CD4-positive, alpha-beta T cell treated with Interleukin-1 beta for 1 hour (primary cell): Measurements from ENCODE around the gene HOXC9.

Experiments used
- DNase-seq, 2 donors: peaks; one replicate each; pipeline ENCODE4 v3.0.0-alpha.2; 2020 to 2022

Gene HOXC9

GRCh38 chr12:53989227-53990113 lies 10.5 kb upstream of the HOXC9 start:
- peak in 1 of 2 donors; percentile 42 for DNase-seq

DNA sequence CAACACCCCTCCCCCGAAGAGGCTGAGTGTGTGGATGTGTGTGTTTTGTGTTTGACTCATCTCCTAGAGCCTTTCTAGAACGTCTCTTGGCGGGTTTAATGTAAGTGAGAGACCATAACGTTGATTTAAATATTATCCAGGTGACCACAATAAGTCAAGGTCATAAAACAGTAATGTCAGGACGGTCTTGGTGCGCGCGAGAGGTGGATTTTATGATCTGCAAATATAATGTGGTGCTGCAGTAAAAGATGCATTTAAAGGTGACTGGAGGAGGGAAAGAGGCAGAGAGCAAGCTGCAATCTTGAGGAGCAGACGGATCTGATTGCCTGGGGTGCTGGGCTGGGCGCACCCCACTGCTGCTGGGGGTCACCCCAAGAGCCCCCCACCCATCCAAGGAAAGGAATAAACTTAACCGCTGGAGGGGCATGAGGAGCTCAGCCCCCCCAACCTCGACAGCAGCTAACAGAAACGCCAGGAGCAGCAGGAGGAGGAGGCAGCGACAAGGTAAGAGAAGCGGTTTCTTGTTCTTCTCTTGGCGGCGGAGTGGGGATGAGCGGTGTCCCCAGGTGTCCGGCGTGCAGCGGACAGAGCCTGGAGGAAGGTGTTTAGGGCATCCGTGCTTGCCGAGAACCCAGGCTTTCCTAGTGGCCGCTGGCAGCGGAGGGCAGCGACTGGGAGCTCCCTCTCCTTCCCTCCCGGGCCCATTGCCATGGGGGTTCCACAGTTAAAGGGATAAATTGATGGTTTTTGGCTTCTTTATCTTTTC lies 9.5 kb upstream of the HOXC9 start:
- no peak for DNase-seq

DNA sequence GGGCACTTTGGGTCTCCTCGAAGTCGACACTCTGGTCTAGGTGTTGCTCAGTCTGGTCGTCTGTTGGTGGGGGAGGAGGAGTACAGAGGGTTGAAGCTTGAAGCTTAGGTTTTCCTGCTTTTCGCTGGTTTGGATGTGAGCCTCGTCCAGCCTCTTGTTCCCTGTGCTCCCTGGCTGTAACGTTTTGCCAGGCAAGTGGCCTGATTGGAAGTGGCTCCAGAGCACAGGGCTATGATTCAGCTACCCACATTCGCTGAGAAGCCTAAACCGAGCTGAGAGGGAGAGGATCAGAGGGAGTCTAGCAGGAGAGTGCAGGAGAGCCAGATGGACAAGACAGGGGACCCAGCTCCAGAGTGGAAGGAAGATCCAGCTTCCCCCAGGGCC lies 8.9 kb upstream of the HOXC9 start:
- DNase-seq: no peak

DNA sequence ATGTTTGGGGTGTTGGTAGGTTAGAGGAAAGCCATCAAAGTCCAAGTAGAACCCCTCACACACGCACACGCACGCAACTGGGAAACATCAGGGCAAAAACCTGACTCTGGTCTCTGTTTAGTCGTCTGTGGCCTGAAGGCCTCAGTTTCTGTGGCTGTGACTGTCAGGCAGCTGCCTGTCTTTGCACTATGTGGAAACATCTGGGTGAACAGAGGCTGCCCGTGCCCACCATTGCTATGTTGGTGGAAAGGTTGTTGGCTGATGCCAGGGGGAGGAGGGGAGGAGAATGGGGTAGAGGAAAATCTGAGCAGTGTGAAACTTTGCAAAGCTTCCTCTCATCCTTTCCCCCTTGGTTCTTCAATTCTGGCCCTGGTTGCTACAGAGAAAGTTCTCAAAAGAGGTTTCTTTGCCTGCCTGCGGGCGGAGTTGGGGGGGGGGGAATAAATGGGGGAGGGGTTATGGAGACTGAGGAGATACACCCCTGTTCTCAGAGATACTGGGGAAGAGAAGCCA lies 7.5 kb upstream of the HOXC9 start:
- DNase-seq: no peak

GRCh38 chr12:53993162-53994008 lies 6.6 kb upstream of the HOXC9 start:
- no peak for DNase-seq

GRCh38 chr12:53994009-53994263 lies 6.0 kb upstream of the HOXC9 start:
- DNase-seq: no peak

- DNase-seq: no peak
Observed at GRCh38 chr12:53994264-53995001, 5.5 kb upstream of the HOXC9 start.

GRCh38 chr12:53995002-53995377 lies 5.0 kb upstream of the HOXC9 start:
- no peak for DNase-seq

DNA sequence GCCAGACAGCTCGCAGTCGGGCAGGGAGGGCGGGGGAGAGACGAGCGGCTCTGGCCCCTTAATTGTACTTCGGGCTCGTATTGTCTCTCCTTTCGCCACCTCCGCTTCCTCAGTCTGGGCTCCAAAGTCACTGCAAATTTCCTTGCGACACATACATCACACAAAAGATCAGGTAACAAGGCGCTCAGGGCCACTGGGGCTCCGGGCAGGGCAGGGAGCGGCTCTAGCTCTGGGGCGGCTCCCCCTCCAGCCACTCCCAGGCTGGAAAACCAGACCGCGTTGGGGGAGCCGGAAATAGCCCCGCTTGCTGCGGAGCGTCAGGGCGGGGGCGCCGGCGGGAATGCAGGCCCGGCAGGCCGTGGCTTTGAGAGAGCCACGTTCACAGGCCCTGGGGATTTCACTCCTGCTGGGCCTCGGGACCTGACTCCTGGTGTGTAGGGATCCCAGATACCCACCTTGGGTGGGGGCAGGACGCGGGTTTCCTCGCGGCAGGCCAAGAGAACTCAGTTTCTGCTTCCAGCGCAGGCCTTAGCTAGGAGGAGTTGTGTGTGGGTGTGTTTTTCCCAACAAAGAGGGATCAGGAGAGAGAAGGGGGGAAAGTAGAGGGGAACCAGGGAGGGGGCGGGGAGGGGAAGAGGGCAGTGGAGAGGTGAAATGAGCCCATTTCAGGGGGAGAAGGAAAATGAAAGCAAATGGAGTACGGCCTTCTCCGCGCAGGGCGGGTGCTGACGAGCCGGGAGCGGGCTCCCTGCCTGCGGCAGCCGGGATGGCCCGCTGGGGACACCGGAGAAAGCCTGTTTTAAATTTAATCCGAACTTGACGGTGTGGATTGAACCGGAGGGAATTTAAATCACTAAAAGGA lies 4.4 kb upstream of the HOXC9 start:
- no peak for DNase-seq

DNA sequence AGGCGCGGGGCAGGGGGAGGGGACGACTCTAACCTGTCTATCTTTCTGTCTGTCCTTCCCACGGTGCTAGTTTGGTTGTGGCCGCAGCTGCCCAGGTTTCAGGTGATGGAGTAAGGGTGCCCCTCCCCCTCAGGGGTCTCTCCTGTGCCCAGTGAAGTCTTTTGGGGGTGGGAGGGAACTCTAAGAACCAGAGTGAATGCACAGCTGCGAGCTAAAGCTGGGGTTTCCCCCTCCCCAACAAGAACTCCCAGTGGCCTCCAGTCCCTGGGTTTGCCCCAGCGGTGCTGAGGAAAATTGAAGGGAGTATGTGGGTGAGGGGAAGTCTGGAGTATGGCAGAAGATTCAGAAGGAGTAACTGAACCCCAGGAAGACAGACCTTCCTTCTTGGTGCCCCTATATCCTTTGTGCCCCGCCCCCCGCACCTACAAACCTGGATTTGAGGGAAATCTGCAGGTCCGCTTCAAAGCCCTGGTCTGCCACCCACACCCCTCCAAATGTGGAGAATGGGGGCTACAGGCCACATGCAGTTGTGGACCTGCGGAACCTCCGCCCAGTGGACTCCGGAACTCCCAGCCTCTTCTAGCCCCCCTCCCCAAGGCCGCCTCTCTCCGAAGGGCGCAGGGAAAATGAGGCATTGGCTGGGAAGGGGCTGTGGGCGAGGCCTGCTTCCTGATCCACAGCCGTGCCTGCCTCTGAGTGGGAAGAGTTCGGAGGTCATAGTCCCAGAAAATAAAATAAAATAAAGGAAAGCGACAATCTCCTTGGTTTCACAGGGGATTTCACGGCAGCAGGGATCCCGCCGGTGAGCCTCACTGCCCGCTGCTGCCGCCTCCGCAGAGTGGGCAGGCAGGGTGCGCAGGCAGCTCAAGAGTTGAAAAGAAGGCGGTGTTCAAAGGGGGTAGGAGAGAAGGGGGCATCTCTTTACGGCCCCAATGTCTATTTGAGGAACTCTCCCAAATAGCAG lies 3.4 kb upstream of the HOXC9 start:
- DNase-seq: no peak

- DNase-seq: no peak
Observed at GRCh38 chr12:53997204-53998109, 2.5 kb upstream of the HOXC9 start.

DNA sequence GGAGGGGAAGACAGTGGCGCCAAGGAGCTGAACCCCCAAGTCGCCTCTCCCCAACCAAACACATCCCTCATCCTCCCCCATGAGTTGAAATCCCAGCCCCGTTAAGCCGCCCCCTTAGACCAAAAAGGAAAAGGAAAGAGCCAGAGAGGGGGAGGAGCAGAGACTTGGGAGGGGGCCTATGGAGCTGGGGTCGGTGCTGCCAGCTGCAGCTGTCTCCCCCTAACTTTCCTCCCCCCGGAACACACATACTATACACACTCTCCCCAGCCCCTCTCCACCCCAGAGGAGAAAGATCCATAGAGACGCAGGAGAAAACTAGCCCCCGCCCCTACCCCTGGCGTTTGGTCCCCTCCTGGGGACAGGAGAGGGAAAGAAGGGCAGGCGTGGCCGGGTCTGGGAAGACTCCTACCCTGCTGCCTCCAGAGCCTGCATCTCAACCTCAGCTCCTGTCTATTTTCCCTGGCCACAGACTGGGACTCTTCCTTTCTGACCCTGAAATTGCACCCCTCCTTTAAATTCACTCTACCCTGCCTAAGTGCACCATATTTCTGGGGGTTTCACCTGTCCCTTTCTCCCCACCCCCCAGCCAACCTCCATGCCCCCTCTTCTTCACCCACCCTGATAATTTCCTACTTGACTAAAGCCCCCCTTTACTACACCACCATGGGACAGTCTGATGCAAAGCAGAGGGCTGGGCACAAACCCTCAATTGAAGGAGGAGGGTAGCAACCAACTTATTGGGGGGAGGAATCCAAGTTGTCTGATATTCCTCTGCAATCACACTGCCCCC lies 1.7 kb upstream of the HOXC9 start:
- DNase-seq: no peak

- no peak for DNase-seq
Observed at GRCh38 chr12:53998900-53999236, 1.1 kb upstream of the HOXC9 start.

DNA sequence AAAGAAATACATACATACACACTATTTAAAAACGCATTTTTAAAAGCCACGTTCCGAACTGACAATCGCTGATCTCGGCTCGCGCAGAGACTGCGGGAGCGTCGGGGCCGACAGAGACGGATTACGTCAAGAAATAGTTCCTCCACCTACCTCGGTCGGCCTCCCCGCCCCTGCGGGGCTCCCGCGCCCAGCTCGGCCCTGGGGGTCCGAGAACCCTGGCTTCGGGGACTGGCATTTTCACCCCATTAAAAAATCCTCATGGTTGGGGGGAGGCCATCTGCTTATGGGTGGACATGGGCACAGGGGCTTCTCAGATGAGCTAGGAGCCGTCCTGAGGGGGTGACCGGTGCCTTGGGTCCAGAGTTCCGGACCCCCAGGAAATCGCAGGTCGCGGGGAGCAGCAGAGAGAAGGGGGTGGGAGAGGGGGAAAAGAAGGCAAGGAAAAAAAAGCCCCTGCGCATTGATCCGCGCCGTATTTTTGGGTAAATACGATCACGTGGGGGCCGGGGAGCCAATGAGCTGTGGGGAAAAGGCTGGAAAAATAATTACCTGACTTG lies 324 bp upstream of the HOXC9 start:
- no peak for DNase-seq

- DNase-seq: no peak
Observed at GRCh38 chr12:54001283-54002187, 1.6 kb downstream of the HOXC9 start.

DNA sequence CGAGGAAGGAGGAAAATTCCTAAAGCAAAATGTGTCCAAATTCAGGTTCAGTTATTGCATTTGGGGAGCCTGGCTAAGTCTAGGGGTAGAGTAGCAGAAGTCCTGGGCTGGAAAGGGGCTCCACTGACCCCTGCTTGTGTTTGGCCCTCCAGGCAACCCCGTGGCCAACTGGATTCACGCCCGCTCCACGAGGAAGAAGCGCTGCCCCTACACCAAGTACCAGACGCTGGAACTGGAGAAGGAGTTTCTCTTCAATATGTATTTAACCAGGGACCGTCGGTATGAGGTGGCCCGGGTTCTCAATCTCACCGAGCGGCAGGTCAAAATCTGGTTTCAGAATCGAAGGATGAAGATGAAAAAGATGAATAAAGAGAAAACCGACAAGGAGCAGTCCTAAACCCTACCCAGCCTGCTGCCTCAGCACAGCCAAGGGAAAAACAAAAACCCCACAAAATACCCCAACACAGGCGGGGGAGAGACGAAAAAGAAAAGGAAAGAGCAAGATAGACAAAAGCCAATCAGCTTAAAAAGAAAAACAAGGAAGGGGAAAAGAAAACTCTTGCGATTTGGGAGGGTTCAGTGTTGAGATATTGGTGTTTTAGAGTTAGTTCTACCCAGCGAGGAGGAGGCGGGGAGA lies 2.4 kb downstream of the HOXC9 start:
- no peak for DNase-seq
